TTC549 (cell line): Measurements from ENCODE around the gene LYPLA2.

Experiments
- FAIRE-seq: peaks from 2 replicates; lab custom pipeline; 2012; peaks lifted over from hg19 to GRCh38; lab: Jason Lieb, UNC

The LYPLA2 gene

GRCh38 chr1:23790696-23791515 is at the start of gene LYPLA2:
TSS of gene LYPLA2 (plus strand) at chr1:23791145. CDS start at chr1:23792683, 1,538 bp downstream.
- FAIRE-seq, result no peak

GRCh38 chr1:23741609-23742008 is 49.3 kb upstream of the LYPLA2 start:
- FAIRE-seq, result no peak

GRCh38 chr1:23742670-23743286 is 48.2 kb upstream of the LYPLA2 start:
- no peak for FAIRE-seq

GRCh38 chr1:23743287-23744152 is 47.4 kb upstream of the LYPLA2 start, which contains the start of gene ELOA:
TSS of gene ELOA (plus strand) at chr1:23743471. CDS start at chr1:23743504, 33 bp downstream.
- FAIRE-seq, result no peak

DNA sequence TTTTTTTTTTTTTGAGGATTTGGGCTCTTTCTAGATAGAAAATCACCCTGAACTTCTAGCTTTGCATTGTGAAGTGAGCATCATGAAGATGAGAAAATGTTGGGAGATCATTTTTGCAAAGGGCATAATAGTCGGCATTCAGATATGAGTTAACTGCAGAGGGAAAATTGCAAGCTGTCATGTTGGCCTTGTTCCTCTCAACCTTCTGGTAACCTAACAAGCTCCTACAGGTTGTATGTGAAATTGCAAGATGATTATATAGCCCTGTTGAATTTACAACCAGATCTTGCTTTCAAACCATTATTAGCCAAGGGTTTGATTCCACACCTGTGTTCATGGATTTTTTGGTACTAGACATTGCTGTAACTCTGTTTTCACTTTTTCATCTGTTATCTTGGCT is 45.4 kb upstream of the LYPLA2 start:
- no peak for FAIRE-seq

DNA sequence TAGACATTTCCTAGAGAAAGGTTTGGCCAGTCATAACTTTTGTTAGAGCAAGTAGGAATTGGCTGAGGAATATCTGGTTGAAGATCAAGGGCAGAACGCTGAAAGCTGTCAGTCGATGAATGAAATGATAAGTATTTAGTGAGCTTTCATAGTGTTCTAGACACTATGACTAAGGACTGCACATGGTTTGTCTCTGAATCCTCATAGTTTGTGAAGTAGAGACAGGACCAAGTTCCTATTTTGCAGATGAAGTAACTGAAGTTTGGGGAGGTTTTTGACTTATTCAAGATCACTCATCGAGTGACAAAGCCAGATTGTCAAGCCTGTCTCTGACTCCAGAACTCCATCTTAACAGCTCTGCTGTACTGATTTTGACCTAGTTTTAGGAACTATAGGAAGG is 42.9 kb upstream of the LYPLA2 start:
- FAIRE-seq, result no peak

DNA sequence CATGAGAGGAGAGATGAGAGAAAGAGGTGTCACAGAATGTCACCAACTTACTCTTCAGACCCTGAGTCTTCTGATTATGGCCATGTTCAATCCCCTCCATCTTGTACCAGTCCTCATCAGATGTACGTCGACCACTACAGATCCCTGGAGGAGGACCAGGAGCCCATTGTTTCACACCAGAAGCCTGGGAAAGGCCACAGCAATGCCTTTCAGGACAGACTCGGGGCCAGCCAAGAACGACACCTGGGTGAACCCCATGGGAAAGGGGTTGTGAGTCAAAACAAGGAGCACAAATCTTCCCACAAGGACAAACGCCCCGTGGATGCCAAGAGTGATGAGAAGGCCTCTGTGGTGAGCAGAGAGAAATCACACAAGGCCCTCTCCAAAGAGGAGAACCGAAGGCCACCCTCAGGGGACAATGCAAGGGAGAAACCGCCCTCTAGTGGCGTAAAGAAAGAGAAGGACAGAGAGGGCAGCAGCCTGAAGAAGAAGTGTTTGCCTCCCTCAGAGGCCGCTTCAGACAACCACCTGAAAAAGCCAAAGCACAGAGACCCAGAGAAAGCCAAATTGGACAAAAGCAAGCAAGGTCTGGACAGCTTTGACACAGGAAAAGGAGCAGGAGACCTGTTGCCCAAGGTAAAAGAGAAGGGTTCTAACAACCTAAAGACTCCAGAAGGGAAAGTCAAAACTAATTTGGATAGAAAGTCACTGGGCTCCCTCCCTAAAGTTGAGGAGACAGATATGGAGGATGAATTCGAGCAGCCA is 39.7 kb upstream of the LYPLA2 start:
- no peak for FAIRE-seq

DNA sequence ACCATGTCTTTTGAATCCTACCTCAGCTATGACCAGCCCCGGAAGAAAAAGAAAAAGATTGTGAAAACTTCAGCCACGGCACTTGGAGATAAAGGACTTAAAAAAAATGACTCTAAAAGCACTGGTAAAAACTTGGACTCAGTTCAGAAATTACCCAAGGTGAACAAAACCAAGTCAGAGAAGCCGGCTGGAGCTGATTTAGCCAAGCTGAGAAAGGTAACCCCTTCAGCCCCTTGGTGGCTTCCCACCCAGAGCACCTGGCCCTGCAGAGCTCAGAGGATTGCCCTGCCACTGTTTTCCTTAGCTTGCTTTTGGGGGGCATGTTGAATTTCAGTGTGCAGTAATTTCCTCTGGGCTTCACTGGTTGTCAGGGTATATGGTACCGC is 39.1 kb upstream of the LYPLA2 start:
- no peak for FAIRE-seq

DNA sequence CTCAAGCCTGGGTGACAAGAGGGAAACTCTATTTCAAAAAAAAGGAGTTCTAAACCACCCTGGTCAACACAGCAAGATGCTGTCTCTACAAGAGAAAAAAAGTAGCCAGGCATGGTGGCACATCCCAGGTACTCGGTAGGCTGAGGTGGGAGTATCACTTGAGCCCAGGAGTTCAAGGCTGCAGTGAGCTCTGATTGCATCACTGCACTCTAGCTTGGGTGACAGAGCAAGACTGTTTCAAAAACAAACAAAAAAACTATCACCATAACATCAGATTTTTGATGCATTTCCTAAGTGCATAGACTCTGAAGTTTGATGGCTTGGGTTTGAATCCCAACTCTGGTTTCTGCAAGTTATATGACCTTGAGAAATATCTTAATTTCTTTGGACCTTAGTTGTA is 38.0 kb upstream of the LYPLA2 start:
- FAIRE-seq, result no peak

- no peak for FAIRE-seq
Measured at GRCh38 chr1:23756676-23757075, 34.3 kb upstream of the LYPLA2 start.

- FAIRE-seq, result no peak
Measured at GRCh38 chr1:23757812-23758211, 33.1 kb upstream of the LYPLA2 start.

GRCh38 chr1:23759277-23759676 is 31.7 kb upstream of the LYPLA2 start:
- FAIRE-seq, result no peak

DNA sequence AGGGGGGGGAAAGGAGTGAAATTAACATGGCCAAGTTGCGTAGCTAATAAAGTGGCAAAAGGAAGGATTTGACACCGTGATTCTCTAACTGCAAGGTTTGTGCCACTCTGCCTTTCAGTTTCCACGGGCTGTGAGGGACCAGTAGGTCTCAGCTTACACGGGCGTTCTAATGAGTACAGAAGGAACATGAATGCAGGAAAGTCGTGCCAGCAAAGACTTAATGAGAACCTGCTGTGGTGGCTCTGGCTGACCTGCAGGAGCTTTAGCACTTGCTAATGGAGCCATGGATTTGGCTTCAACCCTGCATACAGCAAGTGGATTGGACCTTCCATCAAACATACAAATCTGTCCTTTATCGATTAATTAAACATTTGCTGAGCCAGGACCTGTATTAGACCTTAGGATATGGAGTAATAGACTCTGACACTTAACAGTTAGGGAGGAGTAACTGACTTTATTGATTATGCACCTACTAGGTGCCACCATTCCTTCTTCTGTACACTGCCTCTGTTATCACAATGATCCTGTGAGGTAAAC is 27.8 kb upstream of the LYPLA2 start:
- FAIRE-seq, result no peak

- FAIRE-seq, result no peak
Measured at GRCh38 chr1:23768733-23769132, 22.2 kb upstream of the LYPLA2 start.

DNA sequence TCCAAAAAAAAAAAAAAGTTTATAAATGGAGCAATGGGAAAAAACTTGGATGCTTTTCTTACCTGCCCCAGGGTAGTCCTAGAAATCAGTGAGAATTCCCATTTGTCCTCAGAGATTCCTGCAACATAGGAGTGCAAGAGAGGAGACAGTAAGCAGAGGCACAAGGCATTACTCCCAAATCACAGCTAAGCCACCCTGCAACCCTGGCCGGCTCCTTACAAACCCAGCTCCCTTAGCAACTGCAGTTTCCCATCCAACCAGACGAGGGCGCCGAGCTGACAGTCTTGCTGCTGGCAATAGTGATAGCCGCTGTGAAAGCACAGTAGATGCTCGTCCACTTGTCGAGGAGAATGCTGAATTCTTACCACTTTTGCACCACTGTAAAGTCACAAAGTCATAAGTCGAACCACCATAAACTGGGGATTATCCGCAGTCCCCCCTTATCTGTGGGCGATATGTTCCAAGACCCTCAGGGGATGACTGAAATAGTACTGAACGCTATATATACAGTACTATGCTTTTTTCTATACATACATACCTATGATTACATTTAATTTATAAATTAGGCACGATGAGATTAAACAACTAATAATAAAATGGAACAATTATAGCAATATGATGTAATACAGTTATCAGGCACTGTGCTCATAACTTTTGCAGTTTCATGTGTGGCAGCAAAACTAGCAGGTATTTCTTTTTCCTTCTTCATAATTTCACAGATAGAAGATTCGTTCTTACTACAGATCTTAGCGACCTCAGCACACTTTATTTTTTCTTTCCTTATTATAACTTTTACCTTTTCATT is 18.7 kb upstream of the LYPLA2 start:
- peak; percentile 79 for FAIRE-seq

- no peak for FAIRE-seq
Measured at GRCh38 chr1:23772854-23773242, 18.1 kb upstream of the LYPLA2 start.

DNA sequence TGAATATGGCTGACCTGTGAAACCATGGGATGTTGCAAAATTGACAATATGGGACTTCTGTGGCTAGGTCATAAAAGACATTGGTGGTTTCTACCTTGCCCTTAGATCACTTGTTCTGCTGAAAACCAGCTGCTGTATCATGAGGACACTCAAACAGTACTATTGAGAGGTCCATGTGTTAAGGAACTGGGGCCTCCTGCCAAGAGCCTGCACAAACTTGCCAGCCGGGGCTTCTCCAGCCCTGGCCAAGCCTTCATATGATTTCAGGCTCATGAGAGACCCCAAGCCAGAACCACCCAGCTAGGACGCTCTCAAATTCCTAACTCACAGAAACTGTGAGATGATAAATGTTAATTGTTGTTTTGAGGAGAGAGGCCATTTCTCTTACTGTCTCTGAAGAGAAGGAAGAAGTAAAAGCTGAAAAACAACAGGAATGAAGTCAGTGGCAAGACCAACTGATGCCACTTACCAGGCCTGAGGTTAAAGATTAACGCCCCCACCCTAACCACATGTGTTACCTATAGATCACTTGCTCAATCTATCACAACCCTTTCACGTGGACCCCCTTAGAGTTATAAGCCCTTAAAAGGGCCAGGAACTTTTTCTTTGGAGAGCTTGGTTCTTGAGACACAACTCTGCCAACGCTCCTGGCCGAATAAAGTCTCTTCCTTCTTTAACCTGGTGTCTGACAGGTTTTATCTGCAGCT is 16.6 kb upstream of the LYPLA2 start:
- no peak for FAIRE-seq

- no peak for FAIRE-seq
Measured at GRCh38 chr1:23776217-23776616, 14.7 kb upstream of the LYPLA2 start.

- no peak for FAIRE-seq
Measured at GRCh38 chr1:23777979-23778814, 12.7 kb upstream of the LYPLA2 start, which contains the start of gene PITHD1. TSS of gene PITHD1 (plus strand) at chr1:23778418. CDS start at chr1:23778516, 98 bp downstream.
